ENCODE results near the gene MRPL1. TPM values are rescaled to one million over a fixed set of nuclear protein-coding genes. Genes with fewer than 3 reads are reported as not detected.
A peak's percentile ranks its signal among the peaks of the same experiment; 100 is the strongest.

The MRPL1 gene
- total and polyA plus RNA-seq, 2 of the 13 experiments (the other 11 are each of a cell fraction or from before 2014, with no cell fraction given): 23.3 to 61.5 TPM

DNA sequence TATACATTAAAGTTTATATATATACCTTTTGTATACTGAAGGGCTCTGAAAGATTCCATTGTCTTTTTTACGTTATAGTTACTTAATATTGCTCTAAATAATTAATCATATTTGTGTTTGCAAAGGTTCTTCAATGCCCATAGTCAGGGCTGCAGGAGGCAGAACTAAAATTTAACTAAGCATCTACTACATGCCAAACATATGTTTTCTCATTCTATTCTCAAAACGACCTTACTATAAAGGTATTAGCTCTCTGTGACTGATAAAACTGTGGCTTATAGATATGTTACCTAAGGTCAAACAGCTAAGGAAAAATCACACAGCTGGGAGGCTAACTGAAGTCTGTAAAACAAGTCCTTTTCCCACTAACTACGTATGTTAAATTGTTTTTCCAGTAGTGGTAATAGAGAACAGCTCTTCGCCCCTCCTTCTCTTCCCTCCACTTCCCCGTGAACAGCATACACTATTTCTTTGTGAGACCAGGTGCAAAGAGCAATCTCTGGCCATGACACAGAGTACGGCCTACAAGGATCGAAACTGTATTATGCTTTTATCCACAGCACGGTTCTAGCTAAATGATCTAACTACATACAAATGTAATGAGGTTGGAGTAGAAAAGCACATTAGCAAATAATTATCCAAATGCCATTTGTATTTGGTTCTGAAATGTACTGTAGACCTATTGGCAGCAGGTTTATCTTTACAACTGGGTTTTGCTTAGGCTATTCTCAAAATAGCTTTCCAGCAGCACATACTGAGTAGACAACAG is 45.1 kb upstream of the MRPL1 start (continued):
- TF ChIP-seq, protein P1, sequence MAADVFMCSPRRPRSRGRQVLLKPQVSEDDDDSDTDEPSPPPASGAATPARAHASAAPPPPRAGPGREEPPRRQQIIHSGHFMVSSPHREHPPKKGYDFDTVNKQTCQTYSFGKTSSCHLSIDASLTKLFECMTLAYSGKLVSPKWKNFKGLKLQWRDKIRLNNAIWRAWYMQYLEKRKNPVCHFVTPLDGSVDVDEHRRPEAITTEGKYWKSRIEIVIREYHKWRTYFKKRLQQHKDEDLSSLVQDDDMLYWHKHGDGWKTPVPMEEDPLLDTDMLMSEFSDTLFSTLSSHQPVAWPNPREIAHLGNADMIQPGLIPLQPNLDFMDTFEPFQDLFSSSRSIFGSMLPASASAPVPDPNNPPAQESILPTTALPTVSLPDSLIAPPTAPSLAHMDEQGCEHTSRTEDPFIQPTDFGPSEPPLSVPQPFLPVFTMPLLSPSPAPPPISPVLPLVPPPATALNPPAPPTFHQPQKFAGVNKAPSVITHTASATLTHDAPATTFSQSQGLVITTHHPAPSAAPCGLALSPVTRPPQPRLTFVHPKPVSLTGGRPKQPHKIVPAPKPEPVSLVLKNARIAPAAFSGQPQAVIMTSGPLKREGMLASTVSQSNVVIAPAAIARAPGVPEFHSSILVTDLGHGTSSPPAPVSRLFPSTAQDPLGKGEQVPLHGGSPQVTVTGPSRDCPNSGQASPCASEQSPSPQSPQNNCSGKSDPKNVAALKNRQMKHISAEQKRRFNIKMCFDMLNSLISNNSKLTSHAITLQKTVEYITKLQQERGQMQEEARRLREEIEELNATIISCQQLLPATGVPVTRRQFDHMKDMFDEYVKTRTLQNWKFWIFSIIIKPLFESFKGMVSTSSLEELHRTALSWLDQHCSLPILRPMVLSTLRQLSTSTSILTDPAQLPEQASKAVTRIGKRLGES (CRISPR knock-in tag; IDR thresholded peaks at IDR 0.05; ENCODE audit: borderline replicate concordance): no peak
- TF ChIP-seq, protein P2, sequence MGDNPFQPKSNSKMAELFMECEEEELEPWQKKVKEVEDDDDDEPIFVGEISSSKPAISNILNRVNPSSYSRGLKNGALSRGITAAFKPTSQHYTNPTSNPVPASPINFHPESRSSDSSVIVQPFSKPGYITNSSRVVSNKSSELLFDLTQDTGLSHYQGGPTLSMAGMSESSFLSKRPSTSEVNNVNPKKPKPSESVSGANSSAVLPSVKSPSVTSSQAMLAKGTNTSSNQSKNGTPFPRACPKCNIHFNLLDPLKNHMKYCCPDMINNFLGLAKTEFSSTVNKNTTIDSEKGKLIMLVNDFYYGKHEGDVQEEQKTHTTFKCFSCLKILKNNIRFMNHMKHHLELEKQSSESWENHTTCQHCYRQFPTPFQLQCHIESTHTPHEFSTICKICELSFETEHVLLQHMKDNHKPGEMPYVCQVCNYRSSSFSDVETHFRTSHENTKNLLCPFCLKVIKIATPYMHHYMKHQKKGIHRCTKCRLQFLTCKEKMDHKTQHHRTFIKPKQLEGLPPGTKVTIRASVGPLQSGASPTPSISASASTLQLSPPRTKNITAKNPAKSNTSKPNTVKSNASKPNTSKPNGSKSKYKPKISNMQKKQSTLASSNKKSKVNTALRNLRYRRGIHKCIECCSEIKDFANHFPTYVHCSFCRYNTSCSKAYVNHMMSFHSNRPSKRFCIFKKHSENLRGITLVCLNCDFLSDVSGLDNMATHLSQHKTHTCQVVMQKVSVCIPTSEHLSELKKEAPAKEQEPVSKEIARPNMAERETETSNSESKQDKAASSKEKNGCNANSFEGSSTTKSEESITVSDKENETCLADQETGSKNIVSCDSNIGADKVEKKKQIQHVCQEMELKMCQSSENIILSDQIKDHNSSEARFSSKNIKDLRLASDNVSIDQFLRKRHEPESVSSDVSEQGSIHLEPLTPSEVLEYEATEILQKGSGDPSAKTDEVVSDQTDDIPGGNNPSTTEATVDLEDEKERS (CRISPR knock-in tag; IDR thresholded peaks at IDR 0.05): no peak
- TF ChIP-seq SAP130 (CRISPR knock-in tag; IDR thresholded peaks at IDR 0.05; ENCODE audit: low read depth): no peak
- no peak for TF ChIP-seq NKX3-1 (CRISPR knock-in tag; IDR thresholded peaks at IDR 0.05)
- no peak for TF ChIP-seq CEBPG (CRISPR knock-in tag; IDR thresholded peaks at IDR 0.05)
- no peak for TF ChIP-seq FIP1L1 (IDR thresholded peaks at IDR 0.05; ENCODE audit: borderline replicate concordance, insufficient read depth, low read depth, low read length)
- no peak for TF ChIP-seq ZSCAN20 (CRISPR knock-in tag; IDR thresholded peaks at IDR 0.05; ENCODE audit: borderline replicate concordance)
- peak; percentile 71; the same call in 1 of the 2 replicates for TF ChIP-seq ZBTB20 (CRISPR knock-in tag; IDR thresholded peaks at IDR 0.05; ENCODE audit: borderline replicate concordance, low read depth)
- TF ChIP-seq ZNF451 (CRISPR knock-in tag; IDR thresholded peaks at IDR 0.05): no peak
- no peak; the same call in 1 of the 2 replicates for TF ChIP-seq NR2F6 (IDR thresholded peaks at IDR 0.05)
- TF ChIP-seq NR2F6 (CRISPR knock-in tag; IDR thresholded peaks at IDR 0.05): no peak
- TF ChIP-seq, protein P3, sequence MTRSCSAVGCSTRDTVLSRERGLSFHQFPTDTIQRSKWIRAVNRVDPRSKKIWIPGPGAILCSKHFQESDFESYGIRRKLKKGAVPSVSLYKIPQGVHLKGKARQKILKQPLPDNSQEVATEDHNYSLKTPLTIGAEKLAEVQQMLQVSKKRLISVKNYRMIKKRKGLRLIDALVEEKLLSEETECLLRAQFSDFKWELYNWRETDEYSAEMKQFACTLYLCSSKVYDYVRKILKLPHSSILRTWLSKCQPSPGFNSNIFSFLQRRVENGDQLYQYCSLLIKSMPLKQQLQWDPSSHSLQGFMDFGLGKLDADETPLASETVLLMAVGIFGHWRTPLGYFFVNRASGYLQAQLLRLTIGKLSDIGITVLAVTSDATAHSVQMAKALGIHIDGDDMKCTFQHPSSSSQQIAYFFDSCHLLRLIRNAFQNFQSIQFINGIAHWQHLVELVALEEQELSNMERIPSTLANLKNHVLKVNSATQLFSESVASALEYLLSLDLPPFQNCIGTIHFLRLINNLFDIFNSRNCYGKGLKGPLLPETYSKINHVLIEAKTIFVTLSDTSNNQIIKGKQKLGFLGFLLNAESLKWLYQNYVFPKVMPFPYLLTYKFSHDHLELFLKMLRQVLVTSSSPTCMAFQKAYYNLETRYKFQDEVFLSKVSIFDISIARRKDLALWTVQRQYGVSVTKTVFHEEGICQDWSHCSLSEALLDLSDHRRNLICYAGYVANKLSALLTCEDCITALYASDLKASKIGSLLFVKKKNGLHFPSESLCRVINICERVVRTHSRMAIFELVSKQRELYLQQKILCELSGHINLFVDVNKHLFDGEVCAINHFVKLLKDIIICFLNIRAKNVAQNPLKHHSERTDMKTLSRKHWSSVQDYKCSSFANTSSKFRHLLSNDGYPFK (CRISPR knock-in tag; IDR thresholded peaks at IDR 0.05; ENCODE audit: borderline replicate concordance): no peak
- TF ChIP-seq LCORL (IDR thresholded peaks at IDR 0.05): no peak
- no peak for TF ChIP-seq LCORL (CRISPR knock-in tag; IDR thresholded peaks at IDR 0.05)
- TF ChIP-seq CBX1 (IDR thresholded peaks at IDR 0.05; ENCODE audit: low read depth): no peak
- no peak for TF ChIP-seq HMG20A (CRISPR knock-in tag; IDR thresholded peaks at IDR 0.05; ENCODE audit: borderline replicate concordance)
